Activated T-cell treated with anti-CD3 and anti-CD28 coated beads for 24 hours (primary cell): ENCODE results near the gene PCED1B.
"Not testable (repeated sequence)": the region's sequence is repeated elsewhere in the genome, so short reads cannot be mapped to it uniquely, and the experiment has no call there.

Experiments used
- DNase-seq: peaks from one replicate; pipeline ENCODE4 v3.0.0-alpha.2; 2020; ENCODE audit warnings: low read depth

Gene PCED1B

GRCh38 chr12:47079468-47079980 is at the start of gene PCED1B, which contains the start of gene AMIGO2:
PCED1B (plus strand) TSS chr12:47079621; CDS start chr12:47235064, 155,443 bp downstream.
AMIGO2 (minus strand) TSS chr12:47079959; CDS start chr12:47079002, 957 bp downstream.
- peak; percentile 63 for DNase-seq

GRCh38 chr12:47029903-47030302 is 49.5 kb upstream of the PCED1B start:
- DNase-seq: no peak

GRCh38 chr12:47032644-47033043 is 46.8 kb upstream of the PCED1B start:
- DNase-seq: no peak

GRCh38 chr12:47033081-47033480 is 46.3 kb upstream of the PCED1B start:
- no peak for DNase-seq

GRCh38 chr12:47033789-47034555 is 45.4 kb upstream of the PCED1B start:
- DNase-seq: no peak

GRCh38 chr12:47034661-47035060 is 44.8 kb upstream of the PCED1B start:
- DNase-seq: no peak

GRCh38 chr12:47035484-47035883 is 43.9 kb upstream of the PCED1B start:
- no peak for DNase-seq

GRCh38 chr12:47038270-47038748 is 41.1 kb upstream of the PCED1B start:
- DNase-seq: no peak

- DNase-seq: no peak
These were observed 40.3 kb upstream of the PCED1B start for GRCh38 chr12:47039079-47039478.

GRCh38 chr12:47039756-47040155 is 39.7 kb upstream of the PCED1B start:
- DNase-seq: no peak

- DNase-seq: no peak
These were observed 38.1 kb upstream of the PCED1B start for GRCh38 chr12:47041327-47041726.

- no peak for DNase-seq
These were observed 30.9 kb upstream of the PCED1B start for GRCh38 chr12:47048541-47048940.

- DNase-seq: not testable (repeated sequence)
These were observed 28.1 kb upstream of the PCED1B start for GRCh38 chr12:47051291-47051690.

GRCh38 chr12:47052274-47052673 is 27.1 kb upstream of the PCED1B start:
- DNase-seq: no peak

GRCh38 chr12:47053961-47054360 is 25.5 kb upstream of the PCED1B start:
- DNase-seq: no peak

GRCh38 chr12:47054659-47055058 is 24.8 kb upstream of the PCED1B start:
- no peak for DNase-seq

- not testable (repeated sequence) for DNase-seq
These were observed 23.6 kb upstream of the PCED1B start for GRCh38 chr12:47055856-47056255.

- not testable (repeated sequence) for DNase-seq
These were observed 22.5 kb upstream of the PCED1B start for GRCh38 chr12:47056944-47057343.

GRCh38 chr12:47058640-47059039 is 20.8 kb upstream of the PCED1B start:
- not testable (repeated sequence) for DNase-seq

- DNase-seq: no peak
These were observed 13.9 kb upstream of the PCED1B start for GRCh38 chr12:47065546-47065945.

GRCh38 chr12:47066278-47067025 is 13.0 kb upstream of the PCED1B start:
- no peak for DNase-seq

- no peak for DNase-seq
These were observed 12.2 kb upstream of the PCED1B start for GRCh38 chr12:47067176-47067575.
